ENCODE data around the gene NTNG1. TPM values are rescaled to one million over a fixed set of nuclear protein-coding genes. Genes with fewer than 3 reads are reported as not detected.

The NTNG1 gene
- total and polyA plus RNA-seq, 2 of the 4 experiments (the other 2 are of a cell fraction), result 1.2 to 2.3 TPM

GRCh38 chr1:107246775-107247345 is 106.0 kb downstream of the NTNG1 start:
- no peak overlapping the region for H3K14ac ChIP-seq (replicated peaks; ENCODE audit: low read depth, low read length)
- ChIA-PET POLR2A (ENCODE audit: unreplicated experiment) (no interaction called here), CTCF (interaction anchor here (0.6 kb wide), 1 partner anchor 176 kb away, joined by 4 read pairs; no protein-coding TSS in a partner anchor)
- no peak overlapping the region for H3K4me2 ChIP-seq (ENCODE audit: low read depth, low read length)
- no peak overlapping the region for H2BK20ac ChIP-seq (ENCODE audit: low read depth, low read length)
- dilution Hi-C loops (cut with HindIII; ENCODE audit: low sequenced_read_pairs, unreplicated experiment), result no loop called here
- no peaks in the 10 kb centered on the region for H4K20me1 ChIP-seq (ENCODE audit: insufficient read depth, low read length)
- no CpG with 5 or more reads among the region's 8 CpGs for WGBS, 2 experiments (ENCODE audit: extremely low coverage in 2 of 2, insufficient read length in 1 of 2)
- H2AFZ ChIP-seq (replicated peaks; ENCODE audit: low read length, poor library complexity), result no peak overlapping the region
- no peak overlapping the region for H4K8ac ChIP-seq (ENCODE audit: low read depth in 2 of 2, low read length in 2 of 2)
- H3K27ac ChIP-seq (ENCODE audit: insufficient read depth, low read length), result no peak overlapping the region
- H2BK15ac ChIP-seq (ENCODE audit: low read depth, low read length), result no peak overlapping the region
- no peaks in the 10 kb centered on the region for H3K79me1 ChIP-seq (ENCODE audit: low read depth in 1 of 2, low read length in 2 of 2)
- DNase-seq (no peak), ATAC-seq (ENCODE audit: low read depth) (no peak)
- in situ Hi-C loops (cut with MboI; ENCODE audit: low sequenced_read_pairs), result no loop called here
- H3K9me3 ChIP-seq (ENCODE audit: control insufficient read depth, insufficient read depth, low read length), result no peaks in the 10 kb centered on the region
- H3K36me3 ChIP-seq (ENCODE audit: control insufficient read depth, insufficient read depth, low read length), result no peaks in the 10 kb centered on the region
- no peak overlapping the region for H3K4me3 ChIP-seq (ENCODE audit: insufficient read depth, low read depth, low read length)
- no peak overlapping the region for H3K9ac ChIP-seq (ENCODE audit: low read depth, low read length)
- no peaks in the 10 kb centered on the region for H3K9me1 ChIP-seq (ENCODE audit: insufficient read depth, low read length)
- no peak overlapping the region for H3K56ac ChIP-seq (ENCODE audit: extremely low read depth, insufficient read depth, low read length)
- H3K18ac ChIP-seq (ENCODE audit: low read depth, low read length), result no peak overlapping the region
- no peak for TF ChIP-seq POLR2A (IDR thresholded peaks at IDR 0.05; ENCODE audit: low read depth, low read length)
- no peak for TF ChIP-seq SMC3 (IDR thresholded peaks at IDR 0.05; ENCODE audit: low read depth, low read length)
- no peak for TF ChIP-seq NFE2L2 (IDR thresholded peaks at IDR 0.05; ENCODE audit: low read depth, low read length)
- TF ChIP-seq CTCF (conservative IDR thresholded peaks at IDR 0.05; ENCODE audit: low read depth, low read length), result no peak
- TF ChIP-seq RCOR1 (IDR thresholded peaks at IDR 0.05; ENCODE audit: insufficient replicate concordance, low read length), result no peak
- TF ChIP-seq CEBPB (IDR thresholded peaks at IDR 0.05; ENCODE audit: low read depth, low read length), result no peak
- TF ChIP-seq RFX5 (IDR thresholded peaks at IDR 0.05; ENCODE audit: low read depth, low read length), result no peak
- no peak for TF ChIP-seq FOS (IDR thresholded peaks at IDR 0.05; ENCODE audit: low read depth, low read length)
- no peak for TF ChIP-seq MAZ (IDR thresholded peaks at IDR 0.05; ENCODE audit: borderline replicate concordance, low read depth, low read length)
- no peak for TF ChIP-seq MXI1 (IDR thresholded peaks at IDR 0.05; ENCODE audit: borderline replicate concordance, low read depth, low read length)
- no peak for TF ChIP-seq BHLHE40 (IDR thresholded peaks at IDR 0.05; ENCODE audit: low read depth, low read length)
- TF ChIP-seq MAFK (IDR thresholded peaks at IDR 0.05; ENCODE audit: low read depth, low read length), result no peak
- no peak for TF ChIP-seq ELK1 (IDR thresholded peaks at IDR 0.05; ENCODE audit: borderline replicate concordance, low read depth, low read length)
- no peak for TF ChIP-seq RAD21 (IDR thresholded peaks at IDR 0.05; ENCODE audit: low read length)
- no peak for TF ChIP-seq CHD1 (IDR thresholded peaks at IDR 0.05; ENCODE audit: low read depth, low read length)
- no peak for TF ChIP-seq USF2 (IDR thresholded peaks at IDR 0.05; ENCODE audit: low read depth, low read length)
- H2AK5ac ChIP-seq (ENCODE audit: low read depth, low read length), result no peak overlapping the region
- H3K27me3 ChIP-seq (ENCODE audit: control insufficient read depth, insufficient read depth, low read length), result no peaks in the 10 kb centered on the region
- H4K91ac ChIP-seq (ENCODE audit: insufficient read depth, low read depth, low read length), result no peak overlapping the region
- H4K5ac ChIP-seq (ENCODE audit: low read depth, low read length), result no peak overlapping the region
- no peak overlapping the region for H3K4ac ChIP-seq (ENCODE audit: low read depth, low read length)
- H2AK9ac ChIP-seq (replicated peaks; ENCODE audit: low read depth, low read length, poor library complexity), result no peak overlapping the region
- BruUV-seq (replicated peaks), result no TSS peak
- H2BK120ac ChIP-seq (ENCODE audit: low read depth, low read length), result no peak overlapping the region
- no peak overlapping the region for H2BK5ac ChIP-seq (ENCODE audit: low read depth, low read length, poor library complexity, severe bottlenecking)
- no peak overlapping the region for H3K23ac ChIP-seq (ENCODE audit: low read depth, low read length)
- intact Hi-C loops (cut with micrococcal nuclease), result no loop called here
- H3K4me1 ChIP-seq (ENCODE audit: control insufficient read depth, insufficient read depth, low read length), result no peaks in the 10 kb centered on the region

Measured in IMR-90 (cell line).